GM19468 (cell line): ENCODE data around the gene GPC6.

Experiments used
- ATAC-seq: cut with Tn5 transposase; IDR thresholded peaks from one replicate; pipeline ENCODE4 v1.9.1; 2021; ENCODE audit warnings: mild to moderate bottlenecking, moderate library complexity, moderate number of reproducible peaks; ENCODE audit not compliant: unreplicated experiment; ENCODE audit errors: extremely low read depth

Gene GPC6

GRCh38 chr13:93941444-93941843, 714.8 kb downstream of the GPC6 start:
- ATAC-seq, result no peak

- ATAC-seq, result no peak
These were observed 715.4 kb downstream of the GPC6 start for GRCh38 chr13:93942016-93942415.

GRCh38 chr13:93945621-93946020, 719.0 kb downstream of the GPC6 start:
- no peak for ATAC-seq

DNA sequence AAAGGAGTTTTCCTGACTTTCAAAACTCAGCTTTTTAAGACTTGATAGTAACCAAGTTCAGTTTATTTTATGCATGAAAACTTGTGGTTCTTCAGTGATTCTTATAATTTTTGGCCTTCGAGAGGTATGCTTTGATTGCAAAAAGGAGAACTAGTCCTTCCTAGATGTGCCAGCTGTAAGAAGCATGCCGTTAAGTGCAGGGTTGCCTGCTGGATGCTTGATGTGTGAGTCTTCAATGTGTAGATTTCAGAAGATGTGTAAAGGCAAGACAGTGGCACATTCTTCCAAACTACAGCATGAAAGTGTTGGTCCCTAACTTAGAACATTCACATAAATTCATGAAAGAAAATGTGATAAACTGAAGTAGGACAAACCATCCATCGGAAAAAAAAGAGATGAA, 720.4 kb downstream of the GPC6 start:
- ATAC-seq, result no peak

GRCh38 chr13:93947651-93948050, 721.0 kb downstream of the GPC6 start:
- ATAC-seq, result no peak

GRCh38 chr13:93948162-93948922, 721.7 kb downstream of the GPC6 start:
- no peak for ATAC-seq

- ATAC-seq, result no peak
These were observed 724.5 kb downstream of the GPC6 start for GRCh38 chr13:93951108-93951507.

DNA sequence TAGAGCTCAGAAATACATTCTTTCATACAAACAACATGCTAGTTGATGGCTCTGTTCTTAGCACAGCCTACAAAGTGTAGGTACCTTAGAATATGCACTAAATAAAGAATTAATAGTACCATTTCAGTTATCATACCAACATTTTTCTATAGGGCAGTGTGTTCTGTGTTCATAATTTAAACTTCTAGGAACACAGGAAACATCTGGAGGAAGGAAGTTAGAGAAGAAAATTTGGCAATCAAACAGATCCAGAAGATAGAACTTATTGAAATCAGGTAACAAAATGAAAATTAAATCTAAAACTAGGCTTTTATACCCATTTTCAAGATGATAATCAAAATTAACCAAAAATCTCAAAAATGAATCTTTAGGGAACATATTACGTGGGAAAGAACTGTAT, 725.3 kb downstream of the GPC6 start:
- no peak for ATAC-seq

DNA sequence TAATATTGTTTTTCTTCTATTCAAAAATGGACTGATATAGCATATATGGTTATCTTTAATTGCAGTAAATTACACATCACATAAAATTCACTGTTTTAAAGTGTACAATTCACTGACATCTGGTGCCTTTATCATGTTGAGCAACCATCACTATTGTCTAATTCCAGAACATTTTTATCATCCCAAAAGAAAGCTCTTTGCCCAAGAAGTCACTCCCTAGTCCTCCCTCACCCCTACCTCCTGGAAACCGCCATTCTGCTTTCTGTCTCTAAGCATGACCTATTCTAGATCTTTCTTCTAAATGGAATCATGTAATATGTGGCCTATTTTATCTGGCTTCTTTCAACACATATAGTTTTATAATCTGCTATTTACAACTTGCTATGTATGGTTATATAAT, 727.2 kb downstream of the GPC6 start:
- ATAC-seq, result no peak

GRCh38 chr13:93955904-93956303, 729.3 kb downstream of the GPC6 start:
- no peak for ATAC-seq

DNA sequence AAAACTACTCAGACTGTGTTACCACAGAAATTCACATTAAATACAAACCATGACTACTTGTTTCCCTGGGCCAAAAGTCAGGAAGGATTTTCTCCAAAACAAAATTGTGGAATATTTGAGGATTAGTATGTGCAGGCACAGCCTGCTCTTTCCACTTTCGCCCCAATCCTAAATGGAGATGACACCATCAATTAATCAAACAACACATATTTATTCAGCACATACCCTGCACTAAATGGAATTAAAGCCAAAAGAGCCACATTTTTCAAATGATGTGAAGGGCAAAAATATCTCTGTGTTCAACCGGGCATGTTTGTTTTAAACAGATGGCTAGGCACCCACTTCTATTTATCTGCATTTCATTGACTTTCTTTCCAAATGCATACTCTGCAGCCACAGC, 729.8 kb downstream of the GPC6 start:
- no peak for ATAC-seq

- no peak for ATAC-seq
These were observed 730.8 kb downstream of the GPC6 start for GRCh38 chr13:93957371-93957770.

GRCh38 chr13:93959796-93960533, 733.4 kb downstream of the GPC6 start:
- no peak for ATAC-seq

GRCh38 chr13:93963266-93964145, 736.9 kb downstream of the GPC6 start:
- ATAC-seq, result no peak

GRCh38 chr13:93964146-93964512, 737.5 kb downstream of the GPC6 start:
- ATAC-seq, result no peak

- no peak for ATAC-seq
These were observed 739.0 kb downstream of the GPC6 start for GRCh38 chr13:93965587-93965986.

DNA sequence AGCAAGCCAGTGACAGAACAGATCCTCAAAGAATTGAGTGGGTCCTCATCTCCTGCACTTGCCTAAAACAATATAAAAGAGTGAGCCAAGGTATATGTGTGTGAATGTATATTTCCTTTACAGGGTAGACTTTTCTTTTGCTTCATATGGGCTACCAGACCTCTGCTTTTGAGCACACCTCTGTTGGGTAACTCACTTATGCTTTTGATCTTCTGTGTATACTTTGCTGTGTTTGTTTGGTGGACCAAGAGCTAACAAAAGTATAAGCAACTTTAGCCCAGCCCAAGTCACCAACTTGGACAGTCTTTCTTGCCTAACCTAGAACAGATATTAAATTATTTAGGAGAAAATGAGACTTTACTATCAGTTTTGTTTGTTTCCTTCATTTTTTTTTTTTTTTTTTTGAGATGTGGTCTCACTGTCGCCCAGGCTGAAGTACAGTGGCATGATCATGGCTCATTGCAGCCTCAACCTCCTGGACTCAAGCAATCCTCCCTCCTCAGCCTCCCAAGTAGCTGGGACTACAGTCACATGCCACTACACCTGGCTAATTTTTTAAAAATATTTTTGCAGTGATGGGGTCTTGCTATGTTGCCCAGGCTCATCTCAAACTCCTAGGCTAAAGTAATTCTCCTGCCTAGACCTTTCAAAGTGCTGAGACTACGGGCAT, 739.8 kb downstream of the GPC6 start:
- no peak for ATAC-seq

DNA sequence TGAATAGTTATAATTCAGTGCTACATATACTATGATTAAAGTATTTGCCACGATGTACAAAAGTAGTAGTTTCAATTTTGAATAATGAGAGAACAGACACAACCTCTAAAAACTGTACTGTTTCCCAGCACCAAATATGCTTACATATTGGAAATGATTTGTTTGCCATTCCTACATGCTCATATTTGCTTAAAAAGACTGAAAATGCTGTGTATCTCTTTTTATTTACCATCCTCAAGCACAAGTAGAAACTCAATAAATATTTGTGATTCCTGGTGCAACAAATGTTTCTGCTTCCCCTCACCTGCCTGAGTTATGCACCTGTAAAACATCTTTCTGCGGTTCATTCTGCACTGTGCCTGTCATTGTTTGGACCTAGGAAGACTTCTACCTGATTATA, 740.7 kb downstream of the GPC6 start:
- no peak for ATAC-seq

- no peak for ATAC-seq
These were observed 748.6 kb downstream of the GPC6 start for GRCh38 chr13:93975242-93975641.

DNA sequence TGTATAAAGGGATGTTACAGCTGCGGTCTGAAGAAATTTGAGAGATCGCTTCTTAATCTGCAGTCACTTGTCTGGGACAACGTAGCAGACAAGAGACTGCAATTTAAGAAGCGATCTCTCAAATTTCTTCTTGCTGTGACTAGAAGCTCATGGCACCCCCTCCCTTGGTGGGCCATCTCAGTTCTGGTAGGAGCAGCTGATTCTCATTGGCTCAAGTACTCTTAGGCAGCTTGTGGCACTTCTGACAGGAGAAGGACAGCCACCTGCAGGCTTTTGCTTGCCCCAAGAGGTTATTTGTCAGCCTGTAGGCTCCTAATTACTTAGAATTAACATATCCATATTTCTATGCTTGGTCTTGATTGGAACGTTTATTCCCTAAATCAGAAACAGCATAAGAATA, 749.9 kb downstream of the GPC6 start:
- ATAC-seq, result no peak
